WI38 (cell line): Measurements from ENCODE around the gene XXYLT1.

ENCODE experiments used
- H3K4me3 ChIP-seq: 2 replicates; pipeline ENCODE4 v1.5.1; 2011; ENCODE audit warnings: low read depth, mild to moderate bottlenecking, control low read depth, low read length
- TF ChIP-seq, protein P1 (sequence below): IDR thresholded peaks from 2 replicates; pipeline ENCODE4 v1.5.1; 2012; ENCODE audit warnings: low read depth, mild to moderate bottlenecking, control low read depth, low read length

The XXYLT1 gene

DNA sequence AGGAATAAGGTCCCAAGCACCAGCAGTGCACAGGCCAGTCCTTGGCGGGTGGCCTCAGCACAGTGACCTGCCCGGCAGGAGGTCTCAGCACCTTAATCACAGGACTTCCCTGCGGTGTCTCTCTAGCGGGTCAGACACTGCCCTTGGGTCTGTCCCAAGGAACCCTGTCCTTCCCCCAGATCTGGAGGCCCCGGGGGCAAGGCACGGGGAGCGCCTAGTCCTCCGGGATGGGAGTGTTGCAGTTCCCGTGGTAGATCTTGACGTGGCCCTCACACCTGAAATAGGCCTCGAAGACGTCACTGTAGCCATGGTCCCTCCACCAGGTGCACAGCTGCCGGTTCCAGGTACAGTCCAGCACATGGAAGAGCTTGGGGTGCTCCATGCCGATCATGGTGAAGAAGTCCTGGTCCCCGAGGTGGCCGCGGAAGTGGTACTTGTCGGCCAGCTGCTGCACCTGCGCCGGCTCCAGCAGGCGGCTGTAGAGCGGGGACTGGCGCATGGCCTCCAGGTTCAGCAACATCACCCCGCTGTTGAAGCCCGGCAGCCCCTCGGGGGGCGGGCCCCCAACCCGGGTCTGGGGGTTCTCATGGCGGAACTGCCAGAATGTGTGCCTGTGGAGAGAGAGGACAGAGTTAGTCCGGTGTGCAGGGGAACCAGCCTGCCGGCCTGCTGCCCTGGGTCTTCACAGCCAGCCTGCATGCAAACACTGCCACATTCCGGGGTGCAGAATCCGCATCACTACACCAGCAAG is 201.3 kb downstream of the XXYLT1 start:
- TF ChIP-seq, protein P1, sequence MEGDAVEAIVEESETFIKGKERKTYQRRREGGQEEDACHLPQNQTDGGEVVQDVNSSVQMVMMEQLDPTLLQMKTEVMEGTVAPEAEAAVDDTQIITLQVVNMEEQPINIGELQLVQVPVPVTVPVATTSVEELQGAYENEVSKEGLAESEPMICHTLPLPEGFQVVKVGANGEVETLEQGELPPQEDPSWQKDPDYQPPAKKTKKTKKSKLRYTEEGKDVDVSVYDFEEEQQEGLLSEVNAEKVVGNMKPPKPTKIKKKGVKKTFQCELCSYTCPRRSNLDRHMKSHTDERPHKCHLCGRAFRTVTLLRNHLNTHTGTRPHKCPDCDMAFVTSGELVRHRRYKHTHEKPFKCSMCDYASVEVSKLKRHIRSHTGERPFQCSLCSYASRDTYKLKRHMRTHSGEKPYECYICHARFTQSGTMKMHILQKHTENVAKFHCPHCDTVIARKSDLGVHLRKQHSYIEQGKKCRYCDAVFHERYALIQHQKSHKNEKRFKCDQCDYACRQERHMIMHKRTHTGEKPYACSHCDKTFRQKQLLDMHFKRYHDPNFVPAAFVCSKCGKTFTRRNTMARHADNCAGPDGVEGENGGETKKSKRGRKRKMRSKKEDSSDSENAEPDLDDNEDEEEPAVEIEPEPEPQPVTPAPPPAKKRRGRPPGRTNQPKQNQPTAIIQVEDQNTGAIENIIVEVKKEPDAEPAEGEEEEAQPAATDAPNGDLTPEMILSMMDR, result no peak
- H3K4me3 ChIP-seq, result no peak overlapping the region

DNA sequence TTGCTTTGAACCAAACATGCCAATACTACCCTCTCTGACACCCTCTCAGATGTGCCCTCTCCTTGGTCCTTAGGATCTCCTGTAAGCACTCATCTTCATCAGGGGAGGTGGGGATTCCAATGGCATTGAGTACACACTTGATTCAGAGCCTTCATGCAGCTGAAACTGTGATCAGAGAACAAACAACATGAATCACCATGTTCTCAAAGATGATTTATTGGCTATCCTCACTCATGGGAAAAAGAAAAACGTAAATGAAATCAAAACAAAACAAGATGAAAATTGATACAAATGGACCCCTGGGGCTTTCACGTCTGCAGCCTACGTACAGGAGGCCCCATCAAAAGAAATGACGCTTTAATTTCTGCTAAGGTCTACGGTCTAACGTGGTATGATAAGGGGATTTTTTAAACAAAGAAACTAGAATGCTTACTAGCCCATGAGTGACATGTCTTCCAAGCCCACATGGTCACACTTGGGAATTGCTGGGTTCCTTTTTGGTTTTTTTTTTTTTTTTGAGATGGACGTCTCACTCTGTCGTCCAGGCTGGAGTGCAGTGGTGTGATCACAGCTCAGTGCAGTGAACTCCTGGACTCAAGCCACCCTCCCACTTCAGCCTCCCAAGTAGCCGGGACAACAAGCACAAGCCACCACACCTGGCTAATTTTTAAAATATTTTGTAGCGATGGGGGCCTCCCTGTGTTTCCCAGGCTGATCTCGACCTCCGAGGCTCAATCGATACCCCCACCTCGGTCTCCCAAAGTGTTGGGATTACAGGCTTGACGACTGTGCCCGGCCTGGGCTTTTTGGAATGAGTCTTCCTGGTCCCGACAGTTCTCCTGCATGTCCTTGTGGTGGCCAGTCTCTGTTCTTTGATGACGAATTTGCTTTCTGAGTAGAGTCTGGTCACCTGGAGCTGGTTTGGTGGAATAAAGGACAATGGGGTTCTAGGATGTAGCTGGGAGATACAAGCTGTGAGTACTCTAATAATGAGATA is 202.6 kb downstream of the XXYLT1 start:
- no peak overlapping the region for H3K4me3 ChIP-seq
- TF ChIP-seq, protein P1, result no peak

DNA sequence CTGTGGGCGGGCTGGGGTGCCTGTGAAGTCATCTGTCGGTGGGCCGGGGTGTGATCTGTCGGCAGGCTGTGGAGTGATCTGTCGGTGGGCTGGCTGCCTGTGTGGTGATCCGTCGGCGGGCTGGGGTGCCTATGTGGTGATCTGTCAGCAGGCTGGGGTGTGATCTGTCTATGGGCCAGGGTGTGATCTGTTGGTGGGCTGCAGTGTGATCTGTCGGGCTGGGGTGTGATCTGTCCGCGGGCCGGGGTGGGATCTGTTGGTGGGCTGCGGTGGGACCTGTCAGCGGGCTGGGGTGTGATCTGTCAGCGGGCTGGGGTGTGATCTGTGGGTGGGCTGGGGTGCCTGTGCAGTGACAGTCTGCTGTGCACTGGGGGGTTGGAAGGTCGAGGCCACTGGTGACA is 204.5 kb downstream of the XXYLT1 start:
- TF ChIP-seq, protein P1, result no peak

DNA sequence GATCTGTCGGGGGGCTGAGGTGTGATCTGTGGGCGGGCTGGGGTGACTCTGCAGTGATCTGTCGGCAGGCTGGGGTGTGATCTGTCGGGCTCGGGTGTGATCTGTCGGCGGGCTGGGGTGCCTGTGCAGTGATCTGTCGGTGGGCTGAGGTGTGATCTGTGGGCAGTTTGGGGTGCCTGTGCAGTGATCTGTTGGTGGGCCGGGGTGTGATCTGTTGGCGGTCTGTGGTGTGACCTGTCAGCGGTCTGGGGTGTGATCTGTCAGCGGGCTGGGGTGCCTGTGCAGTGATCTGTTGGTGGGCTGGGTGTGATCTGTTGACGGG is 205.1 kb downstream of the XXYLT1 start:
- no peak overlapping the region for H3K4me3 ChIP-seq
- TF ChIP-seq, protein P1, result no peak

More for the DNA sequence above, 204.5 kb downstream of the XXYLT1 start:
- no peak overlapping the region for H3K4me3 ChIP-seq

DNA sequence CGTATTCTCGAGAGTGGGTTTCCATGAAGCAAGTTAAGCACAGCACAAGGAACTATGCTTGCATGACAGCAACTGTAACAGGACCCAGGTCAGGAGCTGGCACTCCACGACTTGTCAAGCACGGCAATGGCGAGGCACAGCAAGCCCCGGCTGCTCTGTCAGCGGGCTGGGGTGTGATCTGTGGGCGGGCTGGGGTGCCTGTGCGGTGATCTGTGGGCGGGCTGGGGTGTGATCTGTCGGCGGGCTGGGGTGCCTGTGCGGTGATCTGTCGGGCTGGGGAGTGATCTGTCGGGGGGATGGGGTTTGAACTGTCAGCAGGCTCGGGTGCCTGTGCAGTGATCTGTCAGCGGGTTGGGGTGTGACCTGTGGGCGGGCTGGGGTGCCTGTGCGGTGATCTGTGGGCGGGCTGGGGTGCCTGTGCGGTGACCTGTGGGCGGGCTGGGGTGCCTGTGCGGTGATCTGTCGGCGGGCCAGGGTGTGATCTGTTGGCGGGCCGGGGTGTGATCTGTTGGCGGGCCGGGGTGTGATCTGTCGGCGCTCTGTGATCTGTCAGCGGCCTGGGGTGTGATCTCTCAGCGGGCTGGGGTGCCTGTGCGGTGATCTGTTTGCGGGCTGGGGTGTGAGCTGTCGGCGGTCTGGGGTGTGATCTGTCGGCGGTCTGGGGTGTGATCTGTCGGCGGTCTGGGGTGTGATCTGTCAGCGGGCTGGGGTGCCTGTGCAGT is 205.7 kb downstream of the XXYLT1 start:
- TF ChIP-seq, protein P1, result no peak
- H3K4me3 ChIP-seq, result no peak overlapping the region

DNA sequence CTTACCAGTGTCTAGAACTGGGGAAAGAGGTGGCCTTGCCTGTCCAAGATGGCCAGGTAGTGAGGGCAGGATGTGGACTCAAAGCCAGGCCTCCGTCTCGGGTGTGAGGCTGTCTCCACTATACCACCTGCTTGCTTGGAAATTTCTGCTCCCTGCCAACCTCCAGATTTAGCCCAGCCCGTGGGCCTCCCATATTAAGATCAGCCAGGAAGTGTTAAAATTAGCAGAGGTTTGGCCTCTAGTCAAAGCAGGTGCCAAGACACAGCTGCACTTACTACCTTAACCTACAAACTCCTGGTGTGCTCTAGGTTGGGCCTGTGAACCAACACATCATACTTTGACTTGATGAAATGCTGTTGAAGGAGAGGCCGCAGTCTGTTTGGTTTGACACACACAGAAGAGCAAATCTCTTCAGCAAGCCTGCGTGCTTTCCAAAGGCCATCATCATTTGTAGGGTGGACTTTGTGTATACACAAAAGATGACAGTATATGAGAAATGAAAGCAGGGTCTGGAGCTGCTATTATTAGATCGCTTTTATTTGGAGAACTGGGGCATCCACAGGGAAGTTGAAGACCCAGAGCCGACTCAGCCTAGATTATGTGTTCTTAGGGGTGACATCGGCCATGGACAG is 206.5 kb downstream of the XXYLT1 start:
- no peak overlapping the region for H3K4me3 ChIP-seq
- TF ChIP-seq, protein P1, result no peak
